GM12873 (cell line): ENCODE data around the gene PBRM1.

Experiments used
- CTCF ChIP-seq: IDR thresholded peaks from 2 replicates; pipeline ENCODE4 v1.5.1; 2012; ENCODE audit warnings: low read depth, mild to moderate bottlenecking, moderate library complexity, low read length, control low read depth; ENCODE audit not compliant: insufficient read depth; ENCODE audit errors: missing control alignments

The PBRM1 gene

DNA sequence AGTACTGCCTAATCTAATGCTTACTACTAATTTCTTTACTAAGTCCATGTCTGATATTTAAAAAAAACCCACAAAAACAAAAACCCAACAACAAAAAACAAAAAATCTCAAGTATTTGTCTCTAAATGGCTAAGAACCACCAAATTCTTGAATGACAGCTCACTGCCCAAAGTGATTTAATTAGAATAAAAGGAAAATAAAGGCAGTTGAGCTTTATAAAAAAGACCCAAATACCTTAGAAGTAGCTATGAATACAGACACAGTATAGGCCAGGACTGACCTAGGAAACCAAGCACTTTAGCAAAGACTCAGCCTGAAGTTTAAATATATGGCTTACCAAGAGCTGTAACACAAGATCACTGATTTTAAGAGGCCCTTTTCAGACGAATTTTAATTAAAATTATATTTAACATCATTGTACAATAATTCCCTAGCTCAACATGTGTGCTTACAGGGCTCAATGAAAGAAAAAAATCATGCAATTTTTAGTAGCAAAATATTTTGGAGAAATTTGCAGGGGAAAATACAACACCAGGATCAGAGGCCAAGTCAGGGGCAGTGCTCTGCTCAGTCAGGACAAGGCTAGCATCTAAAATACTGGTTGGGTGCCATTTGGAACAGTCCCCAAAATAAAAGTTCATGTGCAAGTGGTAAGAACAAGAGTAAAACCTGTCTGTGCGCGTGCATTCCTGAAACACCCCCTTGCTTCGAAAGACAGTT is 124.5 kb downstream of the PBRM1 start:
- no peak for TF ChIP-seq CTCF

DNA sequence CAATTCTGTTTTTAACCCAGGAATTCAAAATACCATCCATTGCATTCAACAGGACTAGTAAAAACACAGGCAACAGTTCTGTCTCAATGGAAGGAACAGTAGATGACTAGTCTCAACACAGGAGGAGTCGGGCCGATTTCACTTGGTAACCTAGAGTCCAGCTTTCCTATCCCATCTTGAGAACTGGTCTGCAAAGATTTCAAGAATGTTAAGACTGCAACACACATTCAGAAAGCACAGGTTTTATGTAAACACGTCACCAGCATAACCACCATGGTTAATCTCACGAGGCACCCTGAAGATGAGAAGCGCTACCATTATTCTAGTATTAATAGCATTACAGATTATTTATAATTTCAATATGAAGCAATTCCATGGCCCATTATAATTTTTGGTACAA is 127.3 kb downstream of the PBRM1 start:
- TF ChIP-seq CTCF, result no peak

- no peak for TF ChIP-seq CTCF
Observed at GRCh38 chr3:52557011-52557960, 128.4 kb downstream of the PBRM1 start.

DNA sequence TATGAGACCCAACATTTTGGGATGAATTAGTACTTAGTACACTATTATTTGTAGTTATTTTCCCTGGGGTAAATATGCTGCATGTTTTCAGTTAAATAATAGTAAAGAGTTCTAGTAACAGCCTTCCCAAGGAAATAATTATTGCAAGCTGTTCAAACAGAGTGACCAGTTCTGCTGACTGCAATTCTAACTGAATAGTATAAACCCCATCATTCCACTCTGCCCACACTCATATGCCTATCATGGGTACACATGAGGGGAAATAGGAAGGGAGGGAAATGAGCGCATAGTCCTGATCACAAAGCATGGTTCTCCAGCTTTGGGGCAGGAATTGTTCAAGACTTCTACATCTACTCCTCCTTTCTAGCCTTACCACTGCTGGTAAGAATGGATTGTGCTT is 130.7 kb downstream of the PBRM1 start:
- TF ChIP-seq CTCF, result no peak

- TF ChIP-seq CTCF, result no peak
Observed at GRCh38 chr3:52554026-52554755, 131.5 kb downstream of the PBRM1 start.

- no peak for TF ChIP-seq CTCF
Observed at GRCh38 chr3:52552089-52552488, 133.6 kb downstream of the PBRM1 start.

- TF ChIP-seq CTCF, result no peak
Observed at GRCh38 chr3:52551118-52551517, 134.6 kb downstream of the PBRM1 start.
